GM21619 (cell line): Measurements from ENCODE around the gene SERPINA4.

Experiments used
- ATAC-seq: cut with Tn5 transposase; IDR thresholded peaks from one replicate; pipeline ENCODE4 v1.9.1; 2021; ENCODE audit not compliant: unreplicated experiment

Gene SERPINA4

GRCh38 chr14:94613720-94614644 is 52.7 kb downstream of the SERPINA4 start:
- no peak for ATAC-seq

- ATAC-seq, result no peak
Observed at GRCh38 chr14:94614802-94615201, 53.6 kb downstream of the SERPINA4 start.

GRCh38 chr14:94615254-94615653 is 54.0 kb downstream of the SERPINA4 start:
- ATAC-seq, result no peak

GRCh38 chr14:94615823-94616570 is 54.8 kb downstream of the SERPINA4 start:
- ATAC-seq, result no peak

GRCh38 chr14:94617366-94617941 is 56.2 kb downstream of the SERPINA4 start:
- ATAC-seq, result no peak

- no peak for ATAC-seq
Observed at GRCh38 chr14:94617988-94618822, 57.0 kb downstream of the SERPINA4 start.

GRCh38 chr14:94619297-94619696 is 58.1 kb downstream of the SERPINA4 start:
- ATAC-seq, result no peak
